ENCODE results near the gene MELTF. TPM values are rescaled to one million over a fixed set of nuclear protein-coding genes. Genes with fewer than 3 reads are reported as not detected.

MELTF gene
- total and polyA plus RNA-seq, 2 of the 13 experiments (the other 11 are each of a cell fraction or from before 2014, with no cell fraction given), result 3.2 to 7.5 TPM

DNA sequence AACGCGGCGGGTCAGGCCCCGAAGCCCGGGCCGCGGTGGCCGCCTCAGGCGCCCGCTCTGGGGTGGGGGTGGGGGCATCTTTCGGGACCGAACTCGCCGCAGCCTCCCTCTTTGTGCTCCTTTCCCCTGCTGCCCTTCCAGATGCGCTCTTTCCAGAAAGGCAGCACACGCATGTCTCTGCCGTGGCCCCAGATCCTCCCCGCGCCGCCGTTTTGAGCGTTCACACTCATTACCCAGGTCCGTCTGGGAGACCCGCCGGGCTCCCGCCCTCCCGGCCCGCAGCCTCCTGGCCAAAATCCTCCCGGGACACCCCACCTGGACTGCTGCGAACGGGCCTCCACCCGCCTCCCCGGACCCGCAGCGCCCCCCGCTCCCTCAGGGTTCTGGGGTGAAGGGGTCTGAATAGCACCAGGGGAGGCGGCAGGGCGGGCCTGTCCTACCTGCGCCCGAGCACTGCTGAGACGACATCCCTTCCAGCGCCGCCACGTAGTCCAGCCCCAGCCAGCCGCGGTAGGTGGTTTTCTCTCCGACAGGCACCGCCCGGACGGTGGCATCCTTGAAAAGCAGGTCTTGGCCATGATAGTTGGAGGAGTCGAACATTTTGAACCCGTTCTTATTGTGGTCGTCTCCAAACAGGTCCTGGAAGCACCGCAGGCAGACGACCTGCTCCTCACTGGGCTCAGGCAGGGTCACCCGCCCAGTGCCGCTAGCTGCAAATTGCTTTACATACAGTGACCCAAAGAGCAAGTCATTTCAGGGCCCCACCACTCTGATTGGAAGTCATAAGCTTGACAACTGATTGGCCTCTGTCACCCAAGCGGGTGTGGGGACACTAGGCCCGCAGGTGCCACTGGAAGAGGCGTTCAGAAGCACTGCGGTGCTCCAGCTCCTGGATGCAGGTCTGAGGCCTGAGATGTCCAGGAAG lies 25.9 kb downstream of the MELTF start (continued):
- TF ChIP-seq, protein P1, sequence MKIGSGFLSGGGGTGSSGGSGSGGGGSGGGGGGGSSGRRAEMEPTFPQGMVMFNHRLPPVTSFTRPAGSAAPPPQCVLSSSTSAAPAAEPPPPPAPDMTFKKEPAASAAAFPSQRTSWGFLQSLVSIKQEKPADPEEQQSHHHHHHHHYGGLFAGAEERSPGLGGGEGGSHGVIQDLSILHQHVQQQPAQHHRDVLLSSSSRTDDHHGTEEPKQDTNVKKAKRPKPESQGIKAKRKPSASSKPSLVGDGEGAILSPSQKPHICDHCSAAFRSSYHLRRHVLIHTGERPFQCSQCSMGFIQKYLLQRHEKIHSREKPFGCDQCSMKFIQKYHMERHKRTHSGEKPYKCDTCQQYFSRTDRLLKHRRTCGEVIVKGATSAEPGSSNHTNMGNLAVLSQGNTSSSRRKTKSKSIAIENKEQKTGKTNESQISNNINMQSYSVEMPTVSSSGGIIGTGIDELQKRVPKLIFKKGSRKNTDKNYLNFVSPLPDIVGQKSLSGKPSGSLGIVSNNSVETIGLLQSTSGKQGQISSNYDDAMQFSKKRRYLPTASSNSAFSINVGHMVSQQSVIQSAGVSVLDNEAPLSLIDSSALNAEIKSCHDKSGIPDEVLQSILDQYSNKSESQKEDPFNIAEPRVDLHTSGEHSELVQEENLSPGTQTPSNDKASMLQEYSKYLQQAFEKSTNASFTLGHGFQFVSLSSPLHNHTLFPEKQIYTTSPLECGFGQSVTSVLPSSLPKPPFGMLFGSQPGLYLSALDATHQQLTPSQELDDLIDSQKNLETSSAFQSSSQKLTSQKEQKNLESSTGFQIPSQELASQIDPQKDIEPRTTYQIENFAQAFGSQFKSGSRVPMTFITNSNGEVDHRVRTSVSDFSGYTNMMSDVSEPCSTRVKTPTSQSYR (CRISPR knock-in tag; IDR thresholded peaks at IDR 0.05; ENCODE audit: borderline replicate concordance), result no peak
- TF ChIP-seq EEA1 (CRISPR knock-in tag; IDR thresholded peaks at IDR 0.05; ENCODE audit: borderline replicate concordance), result no peak
- TF ChIP-seq ZNF343 (CRISPR knock-in tag; IDR thresholded peaks at IDR 0.05), result no peak
- no peak for TF ChIP-seq ATRX (CRISPR knock-in tag; IDR thresholded peaks at IDR 0.05; ENCODE audit: borderline replicate concordance)
- TF ChIP-seq ZNF597 (CRISPR knock-in tag; IDR thresholded peaks at IDR 0.05), result no peak
- no peak for TF ChIP-seq ZNF841 (CRISPR knock-in tag; IDR thresholded peaks at IDR 0.05; ENCODE audit: borderline replicate concordance)
- no peak for TF ChIP-seq ARNT (IDR thresholded peaks at IDR 0.05)
- no peak for TF ChIP-seq ATAD3A (CRISPR knock-in tag; IDR thresholded peaks at IDR 0.05)
- no peak for TF ChIP-seq PBX3 (CRISPR knock-in tag; IDR thresholded peaks at IDR 0.05; ENCODE audit: borderline replicate concordance)
- no peak for TF ChIP-seq HCFC1 (IDR thresholded peaks at IDR 0.05; ENCODE audit: low read depth, low read length)
- no peak for TF ChIP-seq SIX1 (CRISPR knock-in tag; IDR thresholded peaks at IDR 0.05; ENCODE audit: borderline replicate concordance)
- TF ChIP-seq HOXA9 (CRISPR knock-in tag; IDR thresholded peaks at IDR 0.05; ENCODE audit: borderline replicate concordance), result no peak
- no peak for TF ChIP-seq TBP (CRISPR knock-in tag; IDR thresholded peaks at IDR 0.05)
- TF ChIP-seq ZNF788 (CRISPR knock-in tag; IDR thresholded peaks at IDR 0.05; ENCODE audit: borderline replicate concordance), result no peak
- no peak for TF ChIP-seq RAD51 (IDR thresholded peaks at IDR 0.05; ENCODE audit: borderline replicate concordance)
- TF ChIP-seq, protein P2, sequence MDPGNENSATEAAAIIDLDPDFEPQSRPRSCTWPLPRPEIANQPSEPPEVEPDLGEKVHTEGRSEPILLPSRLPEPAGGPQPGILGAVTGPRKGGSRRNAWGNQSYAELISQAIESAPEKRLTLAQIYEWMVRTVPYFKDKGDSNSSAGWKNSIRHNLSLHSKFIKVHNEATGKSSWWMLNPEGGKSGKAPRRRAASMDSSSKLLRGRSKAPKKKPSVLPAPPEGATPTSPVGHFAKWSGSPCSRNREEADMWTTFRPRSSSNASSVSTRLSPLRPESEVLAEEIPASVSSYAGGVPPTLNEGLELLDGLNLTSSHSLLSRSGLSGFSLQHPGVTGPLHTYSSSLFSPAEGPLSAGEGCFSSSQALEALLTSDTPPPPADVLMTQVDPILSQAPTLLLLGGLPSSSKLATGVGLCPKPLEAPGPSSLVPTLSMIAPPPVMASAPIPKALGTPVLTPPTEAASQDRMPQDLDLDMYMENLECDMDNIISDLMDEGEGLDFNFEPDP (CRISPR knock-in tag; conservative IDR thresholded peaks at IDR 0.05), result no peak
- no peak for TF ChIP-seq ZSCAN30 (CRISPR knock-in tag; IDR thresholded peaks at IDR 0.05)
- no peak for TF ChIP-seq MIER2 (CRISPR knock-in tag; IDR thresholded peaks at IDR 0.05)
- TF ChIP-seq NFIB (CRISPR knock-in tag; IDR thresholded peaks at IDR 0.05; ENCODE audit: borderline replicate concordance), result no peak
- no peak for TF ChIP-seq ZNF800 (CRISPR knock-in tag; IDR thresholded peaks at IDR 0.05)

All from HepG2 (cell line).